SJCRH30 (cell line): ENCODE measurements around the gene COL13A1. TPM values are rescaled to one million over a fixed set of nuclear protein-coding genes. Genes with fewer than 3 reads are reported as not detected.

ENCODE experiments used
- DNase-seq, 2 experiments: peaks; one replicate each; pipeline ENCODE4 v3.0.0-alpha.2; 2015 to 2020
- H3K27ac ChIP-seq: fragments of 250-450 bp; sonication (Bioruptor Pico); 2 replicates; pipeline ENCODE4 v1.5.1; 2020; ENCODE audit warnings: mild to moderate bottlenecking, moderate library complexity
- H3K27me3 ChIP-seq: fragments of 250-450 bp; sonication (Bioruptor Pico); 2 replicates; pipeline ENCODE4 v1.5.1; 2020; ENCODE audit warnings: mild to moderate bottlenecking, moderate library complexity
- H3K36me3 ChIP-seq: fragments of 250-450 bp; sonication (Bioruptor Pico); 2 replicates; pipeline ENCODE4 v1.5.1; 2020; ENCODE audit warnings: mild to moderate bottlenecking, moderate library complexity
- H3K4me1 ChIP-seq: fragments of 250-450 bp; sonication (Bioruptor Pico); 2 replicates; pipeline ENCODE4 v1.5.1; 2020; ENCODE audit warnings: mild to moderate bottlenecking, moderate library complexity
- H3K4me3 ChIP-seq: fragments of 250-450 bp; sonication (Bioruptor Pico); 2 replicates; pipeline ENCODE4 v1.5.1; 2020; ENCODE audit warnings: mild to moderate bottlenecking, moderate library complexity
- H3K9me3 ChIP-seq: fragments of 250-450 bp; sonication (Bioruptor Pico); replicated peaks from 2 replicates; pipeline ENCODE4 v1.5.1; 2020; ENCODE audit warnings: mild to moderate bottlenecking, moderate library complexity
- total RNA-seq: library from RNA; depleted of rRNA; stranded (reverse); fragments of >200 nt; shearing (Covaris generic); gene quantifications from 2 replicates; pipeline ENCODE4 v1.2.3, GENCODE V29; 2014

Gene COL13A1
- total RNA-seq, 1 experiment from 2014 or later, result 0.26 TPM

DNA sequence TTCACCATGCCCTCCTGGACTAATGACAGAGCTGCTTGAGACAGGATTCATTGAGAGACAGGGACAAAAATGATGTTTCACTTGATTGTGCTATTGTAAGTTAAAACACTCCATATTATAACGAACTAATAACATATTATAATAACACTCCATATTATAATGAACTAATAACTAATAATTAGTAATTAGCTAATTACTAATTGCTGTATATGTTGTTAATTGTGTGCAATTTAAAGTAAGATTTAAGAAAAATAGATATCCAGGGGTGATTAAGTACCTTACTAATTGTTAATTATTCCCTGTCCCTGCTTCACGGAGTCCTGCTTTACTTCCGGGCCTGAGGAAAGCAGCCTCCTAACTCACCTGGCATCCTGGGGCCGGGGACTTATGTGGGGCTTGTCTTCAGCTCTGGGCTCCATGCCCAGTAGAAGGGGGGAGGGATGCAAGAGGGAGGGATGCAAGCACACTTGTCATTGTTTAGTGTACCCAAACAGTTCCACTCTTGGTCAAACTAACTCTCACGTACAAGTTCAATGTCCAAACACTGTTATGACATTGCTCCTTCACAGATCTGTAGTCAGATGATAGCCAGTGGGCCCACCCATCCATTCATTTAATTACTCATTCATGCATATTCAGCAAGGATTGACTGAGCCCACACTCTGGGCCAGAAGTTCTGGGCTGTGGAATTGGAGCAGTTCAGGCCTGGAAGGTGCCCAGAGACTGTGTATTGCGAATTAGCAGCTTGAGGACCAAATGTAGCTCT lies 53.8 kb downstream of the COL13A1 start:
- Histone ChIP-seq H3K4me1 (no peaks in the 10 kb centered on the region), H3K27me3 (no peaks in the 10 kb centered on the region)

DNA sequence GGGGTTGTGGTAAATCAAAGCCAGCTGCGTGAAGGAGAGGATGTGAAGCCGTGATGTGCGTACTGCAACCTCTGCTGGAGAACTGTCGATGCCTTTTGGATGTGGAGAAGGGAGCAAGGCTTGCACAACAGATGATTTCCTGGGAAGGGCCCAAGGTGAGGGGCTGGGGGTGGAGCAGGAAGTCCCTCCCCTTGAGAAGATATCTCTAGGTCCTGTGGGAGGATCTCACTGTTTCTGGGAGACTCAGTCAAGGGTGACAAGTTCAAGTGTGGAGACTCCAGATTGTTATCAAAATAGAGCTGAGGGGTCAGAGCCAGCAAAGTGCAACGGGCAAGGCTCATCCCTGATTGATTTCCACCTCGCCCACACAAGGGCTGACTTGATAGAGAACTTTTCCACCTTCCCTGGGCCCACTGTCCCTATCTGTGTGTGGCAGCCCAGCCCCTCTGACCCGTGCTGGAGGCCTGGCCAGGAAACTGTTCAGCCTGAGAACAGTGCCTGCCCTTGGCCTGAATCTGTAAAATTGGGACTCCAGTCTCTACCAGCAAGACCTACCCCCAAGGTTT lies 55.0 kb downstream of the COL13A1 start:
- Histone ChIP-seq H3K36me3 (no peaks in the 10 kb centered on the region), H3K4me1 (no peaks in the 10 kb centered on the region), H3K4me3 (no peak overlapping the region), H3K27ac (no peak overlapping the region), H3K27me3 (no peaks in the 10 kb centered on the region), H3K9me3 (no peaks in the 10 kb centered on the region)
- DNase-seq, result no peak

More for the DNA sequence above, 53.8 kb downstream of the COL13A1 start:
- DNase-seq, result no peak
- H3K27ac ChIP-seq, result no peak overlapping the region
- no peak overlapping the region for H3K4me3 ChIP-seq
- no peaks in the 10 kb centered on the region for H3K9me3 ChIP-seq
- H3K36me3 ChIP-seq, result no peaks in the 10 kb centered on the region

- Histone ChIP-seq H3K4me3 (no peak overlapping the region), H3K9me3 (no peaks in the 10 kb centered on the region), H3K4me1 (no peaks in the 10 kb centered on the region), H3K36me3 (no peaks in the 10 kb centered on the region), H3K27me3 (no peaks in the 10 kb centered on the region), H3K27ac (no peak overlapping the region)
- DNase-seq, result no peak
Observed at GRCh38 chr10:69858201-69858600, 56.5 kb downstream of the COL13A1 start.

DNA sequence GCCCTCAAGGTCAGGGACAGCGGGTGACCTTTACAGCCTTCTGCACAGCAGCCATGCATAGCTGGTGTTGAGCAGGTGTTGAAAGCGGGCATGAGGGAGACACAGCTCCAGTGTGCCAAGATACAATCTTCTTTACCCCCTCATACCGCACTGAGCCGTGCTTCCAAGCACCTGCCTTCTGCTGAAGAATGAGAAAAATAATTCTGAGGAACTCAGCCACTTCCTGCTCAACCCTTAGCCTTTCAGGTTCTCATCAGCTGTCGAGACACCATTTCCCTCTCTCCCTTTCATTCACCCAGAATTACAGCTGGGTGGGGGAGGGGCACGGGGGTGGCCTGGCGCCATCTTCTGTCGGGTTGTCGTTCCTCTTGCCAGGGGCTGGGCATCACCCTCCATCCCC lies 58.6 kb downstream of the COL13A1 start:
- Histone ChIP-seq H3K9me3 (no peaks in the 10 kb centered on the region), H3K4me1 (no peaks in the 10 kb centered on the region), H3K27me3 (no peaks in the 10 kb centered on the region), H3K27ac (no peak overlapping the region), H3K4me3 (no peak overlapping the region), H3K36me3 (no peaks in the 10 kb centered on the region)
- no peak for DNase-seq

- H3K36me3 ChIP-seq, result no peaks in the 10 kb centered on the region
- DNase-seq, result no peak
- no peaks in the 10 kb centered on the region for H3K4me1 ChIP-seq
- H3K4me3 ChIP-seq, result no peak overlapping the region
- H3K27ac ChIP-seq, result no peak overlapping the region
- H3K27me3 ChIP-seq, result no peaks in the 10 kb centered on the region
- no peaks in the 10 kb centered on the region for H3K9me3 ChIP-seq
Observed at GRCh38 chr10:69861251-69862240, 59.8 kb downstream of the COL13A1 start.

- Histone ChIP-seq H3K4me3 (no peak overlapping the region), H3K36me3 (no peaks in the 10 kb centered on the region), H3K9me3 (no peaks in the 10 kb centered on the region), H3K4me1 (no peaks in the 10 kb centered on the region), H3K27ac (no peak overlapping the region), H3K27me3 (no peaks in the 10 kb centered on the region)
- no peak for DNase-seq
Observed at GRCh38 chr10:69862882-69863530, 61.3 kb downstream of the COL13A1 start.

GRCh38 chr10:69863580-69863979 lies 61.9 kb downstream of the COL13A1 start:
- H3K4me1 ChIP-seq, result no peaks in the 10 kb centered on the region
- no peaks in the 10 kb centered on the region for H3K36me3 ChIP-seq
- H3K27me3 ChIP-seq, result no peaks in the 10 kb centered on the region
- H3K4me3 ChIP-seq, result no peak overlapping the region
- H3K27ac ChIP-seq, result no peak overlapping the region
- DNase-seq, result no peak
- H3K9me3 ChIP-seq, result no peaks in the 10 kb centered on the region

DNA sequence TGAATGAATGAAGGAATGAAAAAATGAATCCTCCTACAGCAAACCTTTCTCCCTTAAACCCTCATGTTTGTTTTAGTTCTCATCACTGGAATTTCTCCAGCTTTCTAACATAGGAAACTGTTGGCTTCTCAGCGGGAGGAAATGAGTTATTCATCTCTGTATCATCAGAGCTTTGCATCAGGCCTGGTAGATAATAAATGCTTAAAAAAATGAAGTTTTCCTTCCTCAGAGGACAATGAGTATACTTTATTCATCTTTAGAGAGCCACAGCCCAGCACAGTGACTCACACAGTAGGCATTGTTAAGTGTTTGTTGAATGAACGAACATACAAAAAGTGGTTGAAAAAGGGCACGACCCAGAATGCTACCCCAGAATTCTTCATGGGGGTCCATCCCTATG lies 62.6 kb downstream of the COL13A1 start:
- Histone ChIP-seq H3K27ac (no peak overlapping the region), H3K4me3 (no peak overlapping the region), H3K36me3 (no peaks in the 10 kb centered on the region), H3K4me1 (no peaks in the 10 kb centered on the region), H3K27me3 (no peaks in the 10 kb centered on the region), H3K9me3 (no peaks in the 10 kb centered on the region)
- DNase-seq, result no peak

- Histone ChIP-seq H3K27ac (no peak overlapping the region), H3K36me3 (no peaks in the 10 kb centered on the region), H3K27me3 (no peaks in the 10 kb centered on the region), H3K4me1 (no peaks in the 10 kb centered on the region), H3K4me3 (no peak overlapping the region), H3K9me3 (no peaks in the 10 kb centered on the region)
- no peak for DNase-seq
Observed at GRCh38 chr10:69865450-69865849, 63.7 kb downstream of the COL13A1 start.

- no peak overlapping the region for H3K27ac ChIP-seq
- H3K27me3 ChIP-seq, result no peaks in the 10 kb centered on the region
- H3K4me3 ChIP-seq, result no peak overlapping the region
- no peaks in the 10 kb centered on the region for H3K9me3 ChIP-seq
- H3K4me1 ChIP-seq, result no peaks in the 10 kb centered on the region
- no peak for DNase-seq
- no peaks in the 10 kb centered on the region for H3K36me3 ChIP-seq
Observed at GRCh38 chr10:69866246-69866687, 64.6 kb downstream of the COL13A1 start.

DNA sequence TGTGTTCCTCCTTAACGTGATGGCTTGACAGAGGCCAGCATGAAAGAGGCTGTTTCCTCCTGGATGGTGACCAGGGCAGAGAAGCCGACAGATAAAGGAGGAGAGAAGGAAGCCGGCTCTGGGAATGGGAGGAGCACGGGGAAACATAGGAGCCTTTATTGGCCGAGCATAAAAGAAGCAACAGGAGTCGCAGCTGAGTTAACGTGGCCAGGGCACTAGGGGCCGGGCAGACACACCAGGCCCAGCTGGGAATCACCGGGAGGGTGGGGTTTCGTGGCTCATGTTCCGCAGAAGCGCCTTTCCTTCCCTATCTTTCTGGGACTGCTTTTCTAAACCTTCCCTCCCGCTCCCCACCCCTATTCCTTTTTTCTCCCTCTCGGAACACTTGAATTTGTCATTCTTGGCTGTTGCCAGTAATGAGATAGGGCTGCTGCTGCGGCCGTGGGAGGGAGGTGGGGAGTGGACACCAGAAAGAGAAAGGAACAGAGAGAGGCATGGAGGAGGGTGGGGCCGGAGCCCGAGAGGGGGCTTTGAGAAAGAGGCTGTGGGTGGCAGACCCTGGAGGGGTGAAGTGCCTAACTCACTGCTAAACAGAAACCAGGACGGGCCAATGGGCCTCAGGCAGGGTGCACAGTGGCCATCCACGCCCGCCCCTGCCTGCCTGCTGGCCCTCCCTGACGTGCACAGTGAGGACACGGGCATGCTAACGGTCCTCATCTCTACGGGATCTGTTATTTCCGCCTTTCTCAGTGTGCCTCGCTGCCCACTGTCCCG lies 65.2 kb downstream of the COL13A1 start:
- no peaks in the 10 kb centered on the region for H3K9me3 ChIP-seq
- no peak overlapping the region for H3K27ac ChIP-seq
- H3K36me3 ChIP-seq, result no peaks in the 10 kb centered on the region
- peak; percentile 31 to 53 for DNase-seq
- peak overlapping the region; percentile 37 for H3K4me3 ChIP-seq
- no peaks in the 10 kb centered on the region for H3K27me3 ChIP-seq
- no peaks in the 10 kb centered on the region for H3K4me1 ChIP-seq

DNA sequence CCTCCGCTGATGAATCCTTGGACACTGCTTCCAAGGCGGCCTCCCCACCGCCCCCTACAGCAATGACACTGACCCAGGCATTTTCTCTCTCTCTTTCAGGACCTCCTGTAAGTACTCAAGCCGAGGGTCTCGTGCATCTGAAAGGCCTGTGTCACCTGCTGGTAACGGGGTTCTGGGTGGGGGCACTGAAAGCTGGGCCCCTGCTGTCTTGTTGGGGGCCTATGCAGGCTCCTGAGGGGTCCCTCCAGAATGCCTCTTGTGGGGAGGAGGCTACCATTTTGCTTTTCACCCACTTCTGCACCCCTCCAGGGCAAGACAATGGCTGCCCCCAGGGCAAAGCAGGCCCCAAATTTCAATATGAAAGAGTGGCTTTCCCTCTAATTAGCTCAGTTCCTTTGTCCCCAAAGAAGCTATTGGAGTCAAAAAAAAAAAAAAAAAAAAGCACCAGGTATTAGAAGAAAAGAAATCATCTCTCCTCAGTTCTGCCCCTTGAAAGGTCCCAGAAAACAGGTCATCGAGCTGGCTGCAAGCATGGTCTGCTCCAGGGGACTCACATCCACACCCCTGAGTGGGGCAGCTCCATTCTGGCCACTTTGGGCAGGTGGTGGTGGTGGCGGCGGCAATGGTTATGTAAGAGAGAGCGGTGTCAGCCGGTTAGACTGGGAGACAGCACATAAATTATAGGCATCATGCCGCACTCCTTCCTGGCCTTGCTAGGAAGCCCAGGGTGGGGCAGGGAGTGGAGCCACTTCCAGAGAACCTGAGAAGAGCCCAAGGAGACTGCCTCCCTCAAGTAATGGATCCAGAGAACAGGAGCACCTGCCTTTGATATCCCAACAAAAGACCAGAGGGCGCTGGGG lies 66.2 kb downstream of the COL13A1 start:
- no peaks in the 10 kb centered on the region for H3K4me1 ChIP-seq
- H3K27ac ChIP-seq, result no peak overlapping the region

GRCh38 chr10:69868821-69869220 lies 67.1 kb downstream of the COL13A1 start:
- H3K9me3 ChIP-seq, result no peaks in the 10 kb centered on the region
- no peak for DNase-seq
- H3K27ac ChIP-seq, result no peak overlapping the region
- H3K27me3 ChIP-seq, result no peaks in the 10 kb centered on the region
- H3K4me3 ChIP-seq, result no peak overlapping the region
- no peaks in the 10 kb centered on the region for H3K4me1 ChIP-seq
- no peaks in the 10 kb centered on the region for H3K36me3 ChIP-seq

More for the DNA sequence above, 66.2 kb downstream of the COL13A1 start:
- Histone ChIP-seq H3K36me3 (no peaks in the 10 kb centered on the region), H3K9me3 (no peaks in the 10 kb centered on the region), H3K27me3 (no peaks in the 10 kb centered on the region), H3K4me3 (no peak overlapping the region)
- no peak for DNase-seq
